Measurements from ENCODE around the gene POU2F2. TPM values are rescaled to one million over a fixed set of nuclear protein-coding genes. Genes with fewer than 3 reads are reported as not detected.
A peak's percentile ranks its signal among the peaks of the same experiment; 100 is the strongest.

POU2F2 gene
- total RNA-seq, 1 experiment from 2014 or later, result 61.9 TPM

- H3K36me3 ChIP-seq (ENCODE audit: insufficient read depth, low read length), result no peaks in the 10 kb centered on the region
- no peaks in the 10 kb centered on the region for H3K9me3 ChIP-seq (ENCODE audit: low read length)
- no peaks in the 10 kb centered on the region for H3K79me2 ChIP-seq (ENCODE audit: low read length)
- H3K4me2 ChIP-seq (ENCODE audit: low read depth, low read length, poor library complexity, severe bottlenecking), result no peak overlapping the region
- no peaks in the 10 kb centered on the region for H3K4me1 ChIP-seq (ENCODE audit: low read length)
- H3K9ac ChIP-seq (ENCODE audit: low read length), result no peak overlapping the region
- H4K20me1 ChIP-seq (ENCODE audit: insufficient read depth, low read depth, low read length), result no peaks in the 10 kb centered on the region
- no peaks in the 10 kb centered on the region for H3K9me2 ChIP-seq (replicated peaks; ENCODE audit: insufficient read depth, low read length)
- no peak overlapping the region for H2AFZ ChIP-seq (ENCODE audit: low read length)
- DNase-seq, result no peak
- H3K4me3 ChIP-seq (ENCODE audit: low read length), result no peak overlapping the region
- no peak overlapping the region for H3K27ac ChIP-seq (ENCODE audit: low read length)
- no peaks in the 10 kb centered on the region for H3K27me3 ChIP-seq (ENCODE audit: low read length)
Observed at GRCh38 chr19:42057846-42058245, 74.4 kb downstream of the POU2F2 start.

GRCh38 chr19:42054205-42054604 lies 78.0 kb downstream of the POU2F2 start:
- Histone ChIP-seq H3K4me2 (ENCODE audit: low read depth, low read length, poor library complexity, severe bottlenecking) (no peak overlapping the region), H2AFZ (ENCODE audit: low read length) (no peak overlapping the region), H4K20me1 (ENCODE audit: insufficient read depth, low read depth, low read length) (no peaks in the 10 kb centered on the region), H3K4me3 (ENCODE audit: low read length) (no peak overlapping the region), H3K9me2 (replicated peaks; ENCODE audit: insufficient read depth, low read length) (no peaks in the 10 kb centered on the region), H3K27me3 (ENCODE audit: low read length) (no peaks in the 10 kb centered on the region), H3K4me1 (ENCODE audit: low read length) (peaks cover 3% of the 10 kb centered on the region), H3K9ac (ENCODE audit: low read length) (no peak overlapping the region), H3K79me2 (ENCODE audit: low read length) (no peaks in the 10 kb centered on the region), H3K36me3 (ENCODE audit: insufficient read depth, low read length) (no peaks in the 10 kb centered on the region), H3K9me3 (ENCODE audit: low read length) (no peaks in the 10 kb centered on the region), H3K27ac (ENCODE audit: low read length) (no peak overlapping the region)
- no peak for DNase-seq

GRCh38 chr19:42053037-42053935 lies 79.0 kb downstream of the POU2F2 start:
- Histone ChIP-seq H3K9me3 (ENCODE audit: low read length) (no peaks in the 10 kb centered on the region), H3K27me3 (ENCODE audit: low read length) (no peaks in the 10 kb centered on the region), H2AFZ (ENCODE audit: low read length) (no peak overlapping the region), H3K27ac (ENCODE audit: low read length) (no peak overlapping the region), H3K4me1 (ENCODE audit: low read length) (peaks cover 9% of the 10 kb centered on the region), H3K36me3 (ENCODE audit: insufficient read depth, low read length) (no peaks in the 10 kb centered on the region), H3K9ac (ENCODE audit: low read length) (no peak overlapping the region), H4K20me1 (ENCODE audit: insufficient read depth, low read depth, low read length) (no peaks in the 10 kb centered on the region), H3K4me3 (ENCODE audit: low read length) (no peak overlapping the region), H3K4me2 (ENCODE audit: low read depth, low read length, poor library complexity, severe bottlenecking) (no peak overlapping the region), H3K79me2 (ENCODE audit: low read length) (no peaks in the 10 kb centered on the region), H3K9me2 (replicated peaks; ENCODE audit: insufficient read depth, low read length) (no peaks in the 10 kb centered on the region)
- no peak for DNase-seq

- no peak for DNase-seq
- H3K79me2 ChIP-seq (ENCODE audit: low read length), result no peaks in the 10 kb centered on the region
Observed at GRCh38 chr19:42052241-42052863, 79.9 kb downstream of the POU2F2 start.

GRCh38 chr19:42051166-42052115 lies 80.8 kb downstream of the POU2F2 start:
- Histone ChIP-seq H2AFZ (ENCODE audit: low read length) (no peak overlapping the region), H3K4me3 (ENCODE audit: low read length) (no peak overlapping the region), H3K4me1 (ENCODE audit: low read length) (peaks cover 9% of the 10 kb centered on the region), H3K27ac (ENCODE audit: low read length) (no peak overlapping the region), H3K9me2 (replicated peaks; ENCODE audit: insufficient read depth, low read length) (no peaks in the 10 kb centered on the region), H3K9me3 (ENCODE audit: low read length) (no peaks in the 10 kb centered on the region), H3K27me3 (ENCODE audit: low read length) (no peaks in the 10 kb centered on the region), H3K4me2 (ENCODE audit: low read depth, low read length, poor library complexity, severe bottlenecking) (no peak overlapping the region), H4K20me1 (ENCODE audit: insufficient read depth, low read depth, low read length) (no peaks in the 10 kb centered on the region), H3K9ac (ENCODE audit: low read length) (no peak overlapping the region), H3K36me3 (ENCODE audit: insufficient read depth, low read length) (no peaks in the 10 kb centered on the region), H3K79me2 (ENCODE audit: low read length) (no peaks in the 10 kb centered on the region)
- no peak for DNase-seq

More at GRCh38 chr19:42052241-42052863, 79.9 kb downstream of the POU2F2 start:
- H3K36me3 ChIP-seq (ENCODE audit: insufficient read depth, low read length), result no peaks in the 10 kb centered on the region
- H2AFZ ChIP-seq (ENCODE audit: low read length), result no peak overlapping the region
- H3K9me2 ChIP-seq (replicated peaks; ENCODE audit: insufficient read depth, low read length), result no peaks in the 10 kb centered on the region
- no peak overlapping the region for H3K4me3 ChIP-seq (ENCODE audit: low read length)
- no peaks in the 10 kb centered on the region for H3K27me3 ChIP-seq (ENCODE audit: low read length)
- H4K20me1 ChIP-seq (ENCODE audit: insufficient read depth, low read depth, low read length), result no peaks in the 10 kb centered on the region
- peaks cover 9% of the 10 kb centered on the region for H3K4me1 ChIP-seq (ENCODE audit: low read length)
- H3K27ac ChIP-seq (ENCODE audit: low read length), result no peak overlapping the region
- no peak overlapping the region for H3K9ac ChIP-seq (ENCODE audit: low read length)
- H3K9me3 ChIP-seq (ENCODE audit: low read length), result no peaks in the 10 kb centered on the region
- no peak overlapping the region for H3K4me2 ChIP-seq (ENCODE audit: low read depth, low read length, poor library complexity, severe bottlenecking)

GRCh38 chr19:42048992-42049391 lies 83.3 kb downstream of the POU2F2 start:
- peak overlapping the region; percentile 47; the same call in 1 of the 2 replicates for H2AFZ ChIP-seq (ENCODE audit: low read length)
- DNase-seq, result no peak

GRCh38 chr19:42045575-42045974 lies 86.7 kb downstream of the POU2F2 start:
- H3K4me2 ChIP-seq (ENCODE audit: low read depth, low read length, poor library complexity, severe bottlenecking), result no peak overlapping the region

More at GRCh38 chr19:42048992-42049391, 83.3 kb downstream of the POU2F2 start:
- Histone ChIP-seq H3K9me3 (ENCODE audit: low read length) (no peaks in the 10 kb centered on the region), H3K27ac (ENCODE audit: low read length) (no peak overlapping the region), H4K20me1 (ENCODE audit: insufficient read depth, low read depth, low read length) (no peaks in the 10 kb centered on the region), H3K4me2 (ENCODE audit: low read depth, low read length, poor library complexity, severe bottlenecking) (peak overlapping the region; percentile 61), H3K4me1 (ENCODE audit: low read length) (peaks cover 9% of the 10 kb centered on the region), H3K36me3 (ENCODE audit: insufficient read depth, low read length) (no peaks in the 10 kb centered on the region), H3K27me3 (ENCODE audit: low read length) (no peaks in the 10 kb centered on the region), H3K9me2 (replicated peaks; ENCODE audit: insufficient read depth, low read length) (no peaks in the 10 kb centered on the region), H3K9ac (ENCODE audit: low read length) (peak overlapping the region; percentile 12; the same call in 1 of the 2 replicates), H3K79me2 (ENCODE audit: low read length) (no peaks in the 10 kb centered on the region), H3K4me3 (ENCODE audit: low read length) (peak overlapping the region; percentile 51)

More at GRCh38 chr19:42045575-42045974, 86.7 kb downstream of the POU2F2 start:
- Histone ChIP-seq H3K9me3 (ENCODE audit: low read length) (no peaks in the 10 kb centered on the region), H2AFZ (ENCODE audit: low read length) (no peak overlapping the region), H3K9ac (ENCODE audit: low read length) (no peak overlapping the region), H3K36me3 (ENCODE audit: insufficient read depth, low read length) (no peaks in the 10 kb centered on the region), H3K4me3 (ENCODE audit: low read length) (no peak overlapping the region), H3K27me3 (ENCODE audit: low read length) (no peaks in the 10 kb centered on the region), H4K20me1 (ENCODE audit: insufficient read depth, low read depth, low read length) (no peaks in the 10 kb centered on the region), H3K27ac (ENCODE audit: low read length) (no peak overlapping the region), H3K4me1 (ENCODE audit: low read length) (peaks cover 9% of the 10 kb centered on the region), H3K9me2 (replicated peaks; ENCODE audit: insufficient read depth, low read length) (no peaks in the 10 kb centered on the region), H3K79me2 (ENCODE audit: low read length) (no peaks in the 10 kb centered on the region)
- no peak for DNase-seq

Measured in Karpas-422 (cell line).